Mucosa of descending colon (tissue), 3 donors: ENCODE data around the gene TFB1M. TPM values are rescaled to one million over a fixed set of nuclear protein-coding genes. Genes with fewer than 3 reads are reported as not detected.

Experiments used
- ATAC-seq: fragments of 200-7000 bp; cut with Tn5 transposase; one replicate; pipeline ENCODE4 v1.9.1; 2020; ENCODE audit warnings: mild to moderate bottlenecking, moderate library complexity
- DNase-seq, 3 donors: peaks; one replicate each; pipeline ENCODE4 v3.0.0-alpha.2; 2020
- H3K36me3 ChIP-seq: fragments of 200-600 bp; one replicate; pipeline ENCODE4 v1.8.0; 2021; ENCODE audit warnings: low read depth, mild to moderate bottlenecking
- H3K4me1 ChIP-seq: fragments of 200-600 bp; one replicate; pipeline ENCODE4 v1.8.0; 2021; ENCODE audit warnings: low read depth, mild to moderate bottlenecking
- H3K4me3 ChIP-seq: fragments of 200-600 bp; one replicate; pipeline ENCODE4 v1.8.0; 2021; ENCODE audit warnings: mild to moderate bottlenecking
- H3K9me3 ChIP-seq: fragments of 200-600 bp; one replicate; pipeline ENCODE4 v1.8.0; 2021; ENCODE audit warnings: mild to moderate bottlenecking
- intact Hi-C, 2 donors: fragments of 100-400 bp; cut with DNase I in 1 of 2; cut with micrococcal nuclease in 1 of 2; formaldehyde crosslinking; loops; one replicate each; pipeline versions ENCODE4 v1.11.0 to v1.11.1; 2022; cut with DNase I, micrococcal nuclease
- total RNA-seq, 3 donors: library from RNA; stranded (reverse); fragmentation: NEBNext Ultra II Directional in 2 of 3; extraction: Animal tissue kit (Norgen Biotek cat#: 25700) in 2 of 3; gene quantifications; one replicate each; pipeline versions ENCODE4 v1.2.1 to v1.2.4, GENCODE V29; 2021 to 2023
- TF ChIP-seq, protein P1 (sequence below): fragments of 200-600 bp; IDR thresholded peaks from one replicate; pipeline ENCODE4 v1.8.0; 2022; ENCODE audit warnings: antibody characterized with exemption, mild to moderate bottlenecking
- donor health status: DM: no; HTN: no; CAD: no; lungs with moderate emphysema.
- donor health status: DM: no; HTN: no; CAD: no.
- donor health status: DM: no; HTN: yes; CAD: no.

Gene TFB1M
- total RNA-seq, 3 donors from 2014 or later: 23.7 to 28.3 (median 26.5) TPM

- Histone ChIP-seq H3K9me3 (no peaks in the 10 kb centered on the region), H3K4me1 (no peaks in the 10 kb centered on the region), H3K36me3 (no peaks in the 10 kb centered on the region), H3K4me3 (no peak overlapping the region)
- ATAC-seq (no peak), DNase-seq (no peak)
- TF ChIP-seq, protein P1, sequence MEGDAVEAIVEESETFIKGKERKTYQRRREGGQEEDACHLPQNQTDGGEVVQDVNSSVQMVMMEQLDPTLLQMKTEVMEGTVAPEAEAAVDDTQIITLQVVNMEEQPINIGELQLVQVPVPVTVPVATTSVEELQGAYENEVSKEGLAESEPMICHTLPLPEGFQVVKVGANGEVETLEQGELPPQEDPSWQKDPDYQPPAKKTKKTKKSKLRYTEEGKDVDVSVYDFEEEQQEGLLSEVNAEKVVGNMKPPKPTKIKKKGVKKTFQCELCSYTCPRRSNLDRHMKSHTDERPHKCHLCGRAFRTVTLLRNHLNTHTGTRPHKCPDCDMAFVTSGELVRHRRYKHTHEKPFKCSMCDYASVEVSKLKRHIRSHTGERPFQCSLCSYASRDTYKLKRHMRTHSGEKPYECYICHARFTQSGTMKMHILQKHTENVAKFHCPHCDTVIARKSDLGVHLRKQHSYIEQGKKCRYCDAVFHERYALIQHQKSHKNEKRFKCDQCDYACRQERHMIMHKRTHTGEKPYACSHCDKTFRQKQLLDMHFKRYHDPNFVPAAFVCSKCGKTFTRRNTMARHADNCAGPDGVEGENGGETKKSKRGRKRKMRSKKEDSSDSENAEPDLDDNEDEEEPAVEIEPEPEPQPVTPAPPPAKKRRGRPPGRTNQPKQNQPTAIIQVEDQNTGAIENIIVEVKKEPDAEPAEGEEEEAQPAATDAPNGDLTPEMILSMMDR: no peak
- intact Hi-C loops: loop anchor here in 1 of 2 donors (10.0 kb wide), 1 partner anchor 197 kb away; no protein-coding TSS in a partner anchor
Observed at GRCh38 chr6:155328074-155328538, 13.8 kb upstream of the TFB1M start.

GRCh38 chr6:155327326-155328073 is 13.2 kb upstream of the TFB1M start:
- DNase-seq (peak in 2 of 3 donors; percentile 42 to 60), ATAC-seq (peak; percentile 81)
- intact Hi-C loops: loop anchor here in 1 of 2 donors (10.0 kb wide), 1 partner anchor 197 kb away; no protein-coding TSS in a partner anchor
- H3K9me3 ChIP-seq: no peaks in the 10 kb centered on the region
- no peak overlapping the region for H3K4me3 ChIP-seq
- no peaks in the 10 kb centered on the region for H3K4me1 ChIP-seq
- TF ChIP-seq, protein P1: peak; percentile 61
- H3K36me3 ChIP-seq: no peaks in the 10 kb centered on the region

GRCh38 chr6:155325700-155326516 is 11.6 kb upstream of the TFB1M start:
- ATAC-seq: no peak
- H3K36me3 ChIP-seq: no peaks in the 10 kb centered on the region
- H3K9me3 ChIP-seq: no peaks in the 10 kb centered on the region
- intact Hi-C loops: loop anchor here in 1 of 2 donors (10.0 kb wide), 1 partner anchor 199 kb away; no protein-coding TSS in a partner anchor
- TF ChIP-seq, protein P1: no peak
- no peaks in the 10 kb centered on the region for H3K4me1 ChIP-seq
- H3K4me3 ChIP-seq: no peak overlapping the region
- DNase-seq: no peak

GRCh38 chr6:155324993-155325392 is 10.7 kb upstream of the TFB1M start:
- no peaks in the 10 kb centered on the region for H3K9me3 ChIP-seq
- DNase-seq: no peak
- H3K36me3 ChIP-seq: no peaks in the 10 kb centered on the region
- H3K4me3 ChIP-seq: no peak overlapping the region
- H3K4me1 ChIP-seq: no peaks in the 10 kb centered on the region
- no peak for ATAC-seq
- intact Hi-C loops: loop anchor here in 1 of 2 donors (10.0 kb wide), 1 partner anchor 200 kb away; no protein-coding TSS in a partner anchor
- TF ChIP-seq, protein P1: no peak

DNA sequence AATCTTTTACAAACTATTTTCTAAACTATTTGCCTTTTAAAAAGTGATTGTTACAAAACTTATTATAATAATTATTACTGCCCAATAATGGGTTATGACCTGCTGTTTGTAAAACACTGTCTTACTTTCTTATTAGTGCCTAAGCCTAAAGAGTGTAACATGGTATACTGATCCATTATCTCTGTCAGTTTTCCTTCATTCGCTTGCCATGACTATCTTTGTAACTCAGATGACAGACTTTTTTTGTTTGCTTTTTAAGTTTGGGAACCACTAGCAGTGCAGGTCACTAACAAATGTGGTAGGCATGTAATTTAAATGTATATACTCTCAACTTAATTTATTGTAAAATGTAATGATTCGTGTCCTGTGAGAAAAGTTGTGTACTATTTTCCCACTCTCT is 9.9 kb upstream of the TFB1M start:
- no peak for ATAC-seq
- TF ChIP-seq, protein P1: no peak
- H3K9me3 ChIP-seq: no peaks in the 10 kb centered on the region
- DNase-seq: no peak
- intact Hi-C loops: loop anchor here in 1 of 2 donors (10.0 kb wide), 1 partner anchor 201 kb away; no protein-coding TSS in a partner anchor
- no peak overlapping the region for H3K4me3 ChIP-seq
- H3K36me3 ChIP-seq: no peaks in the 10 kb centered on the region
- H3K4me1 ChIP-seq: no peaks in the 10 kb centered on the region
